Measurements from ENCODE around the gene SH3BP5. TPM values are rescaled to one million over a fixed set of nuclear protein-coding genes. Genes with fewer than 3 reads are reported as not detected.

Gene SH3BP5
- total and polyA plus RNA-seq, 12 donors, result 6.7 to 22.4 (median 9.8) TPM

GRCh38 chr3:15279671-15280402, 52.5 kb downstream of the SH3BP5 start:
- intact Hi-C loops (cut with DNase I), result loop anchor here in 1 of 10 donors (5.0 kb wide), 1 partner anchor 37 kb away; no protein-coding TSS in a partner anchor
- H3K4me1 ChIP-seq, result peaks cover 0 to 41% (median 9%) of the 10 kb centered on the region in 9 donors
- no peaks in the 10 kb centered on the region for H3K9me3 ChIP-seq
- peaks cover 0 to 9% (median 0%) of the 10 kb centered on the region in 9 donors for H3K36me3 ChIP-seq
- no peak for TF ChIP-seq CTCF (IDR thresholded peaks at IDR 0.05)
- ATAC-seq (no peak), DNase-seq (no peak)
- no peak overlapping the region for H3K4me3 ChIP-seq
- H3K27me3 ChIP-seq, result no peaks in the 10 kb centered on the region
- 84 to 88% methylated on average over 12 of the region's 12 CpGs for WGBS, 2 donors
- no peak overlapping the region for H3K27ac ChIP-seq

DNA sequence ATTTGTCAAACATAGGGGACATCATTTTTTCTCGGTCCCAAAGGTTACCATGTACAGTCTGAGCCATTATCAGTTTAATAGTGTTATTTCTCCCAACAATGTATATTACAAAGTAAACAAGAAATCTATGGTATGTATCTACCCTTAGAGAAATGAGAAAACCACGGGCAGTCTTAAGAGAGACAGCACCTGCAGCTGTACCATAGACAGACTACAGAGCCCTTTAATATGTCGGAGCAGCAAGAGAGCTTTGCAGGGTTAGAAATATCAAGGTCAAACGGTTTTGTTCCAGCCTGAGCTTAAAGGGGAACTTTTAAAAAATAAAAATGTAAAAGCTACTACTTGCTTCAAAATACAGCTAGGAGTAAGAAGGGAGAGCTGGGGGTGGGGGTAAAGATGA, 53.2 kb downstream of the SH3BP5 start:
- WGBS, 2 donors, result 82% methylated on average over 4 of the region's 4 CpGs
- Histone ChIP-seq H3K9me3 (no peaks in the 10 kb centered on the region), H3K4me1 (peaks cover 0 to 40% (median 3%) of the 10 kb centered on the region in 9 donors), H3K27ac (no peak overlapping the region), H3K36me3 (peaks cover 0 to 9% (median 0%) of the 10 kb centered on the region in 9 donors), H3K27me3 (no peaks in the 10 kb centered on the region), H3K4me3 (no peak overlapping the region)
- intact Hi-C loops (cut with DNase I), result loop anchor here in 1 of 10 donors (5.0 kb wide), 1 partner anchor 38 kb away; no protein-coding TSS in a partner anchor
- no peak for ATAC-seq
- DNase-seq, result no peak
- no peak for TF ChIP-seq CTCF (IDR thresholded peaks at IDR 0.05)

GRCh38 chr3:15277861-15278500, 54.4 kb downstream of the SH3BP5 start:
- DNase-seq (no peak), ATAC-seq (peak in 1 of 8 donors; percentile 22)
- intact Hi-C loops (cut with DNase I), result loop anchor here in 1 of 10 donors (5.0 kb wide), 1 partner anchor 39 kb away; no protein-coding TSS in a partner anchor
- H3K4me1 ChIP-seq, result peaks cover 0 to 47% (median 0%) of the 10 kb centered on the region in 9 donors
- no peaks in the 10 kb centered on the region for H3K9me3 ChIP-seq
- no peak for TF ChIP-seq CTCF (IDR thresholded peaks at IDR 0.05)
- H3K27me3 ChIP-seq, result no peaks in the 10 kb centered on the region
- 73 to 75% methylated on average over 13 of the region's 13 CpGs for WGBS, 2 donors
- H3K4me3 ChIP-seq, result no peak overlapping the region
- H3K27ac ChIP-seq, result no peak overlapping the region
- H3K36me3 ChIP-seq, result peaks cover 0 to 4% (median 0%) of the 10 kb centered on the region in 9 donors

- peaks cover 0 to 61% (median 3%) of the 10 kb centered on the region in 9 donors for H3K4me1 ChIP-seq
- no peak for DNase-seq
- intact Hi-C loops (cut with DNase I), result loop anchor here in 1 of 10 donors (5.0 kb wide), 1 partner anchor 41 kb away; no protein-coding TSS in a partner anchor
- no peaks in the 10 kb centered on the region for H3K9me3 ChIP-seq
- no peak overlapping the region for H3K4me3 ChIP-seq
- no peaks in the 10 kb centered on the region for H3K36me3 ChIP-seq
- TF ChIP-seq CTCF (IDR thresholded peaks at IDR 0.05), result no peak
- WGBS, 2 donors, result 94 to 96% methylated on average over 11 of the region's 11 CpGs
- no peak overlapping the region for H3K27ac ChIP-seq
- ATAC-seq, result no peak
- H3K27me3 ChIP-seq, result no peaks in the 10 kb centered on the region
Measured at GRCh38 chr3:15276028-15276724, 56.2 kb downstream of the SH3BP5 start.
